HG03342 (cell line): ENCODE results near the gene DYNC1LI2.
"Not testable (repeated sequence)": the region's sequence is repeated elsewhere in the genome, so short reads cannot be mapped to it uniquely, and the experiment has no call there.

Experiments used
- ATAC-seq: cut with Tn5 transposase; IDR thresholded peaks from one replicate; pipeline ENCODE4 v1.9.1; 2021; ENCODE audit warnings: mild to moderate bottlenecking, moderate library complexity; ENCODE audit not compliant: unreplicated experiment

Gene DYNC1LI2

GRCh38 chr16:66751303-66751991 lies at the start of gene DYNC1LI2:
DYNC1LI2 (minus strand) TSS chr16:66751609; CDS start chr16:66751591, 18 bp downstream.
- ATAC-seq = peak; percentile 88

GRCh38 chr16:66800856-66801255 lies 49.4 kb upstream of the DYNC1LI2 start:
- no peak for ATAC-seq

- no peak for ATAC-seq
These were observed 46.8 kb upstream of the DYNC1LI2 start for GRCh38 chr16:66798161-66798560.

- not testable (repeated sequence) for ATAC-seq
These were observed 42.6 kb upstream of the DYNC1LI2 start for GRCh38 chr16:66793984-66794383.

GRCh38 chr16:66790130-66790733 lies 38.8 kb upstream of the DYNC1LI2 start:
- no peak for ATAC-seq

GRCh38 chr16:66787427-66787826 lies 36.0 kb upstream of the DYNC1LI2 start:
- ATAC-seq = no peak

GRCh38 chr16:66786551-66786950 lies 35.1 kb upstream of the DYNC1LI2 start:
- ATAC-seq = no peak

GRCh38 chr16:66776457-66776856 lies 25.0 kb upstream of the DYNC1LI2 start:
- no peak for ATAC-seq

GRCh38 chr16:66774981-66775380 lies 23.6 kb upstream of the DYNC1LI2 start:
- ATAC-seq = no peak

- no peak for ATAC-seq
These were observed 6.7 kb upstream of the DYNC1LI2 start for GRCh38 chr16:66758086-66758485.

- ATAC-seq = no peak
These were observed 3.4 kb upstream of the DYNC1LI2 start for GRCh38 chr16:66754819-66755218.

GRCh38 chr16:66754211-66754610 lies 2.8 kb upstream of the DYNC1LI2 start:
- ATAC-seq = no peak

- no peak for ATAC-seq
These were observed 1.5 kb upstream of the DYNC1LI2 start for GRCh38 chr16:66752958-66753357.

- no peak for ATAC-seq
These were observed 970 bp upstream of the DYNC1LI2 start for GRCh38 chr16:66752379-66752778.

- ATAC-seq = no peak
These were observed 548 bp upstream of the DYNC1LI2 start for GRCh38 chr16:66751992-66752322.

- ATAC-seq = peak; percentile 12
These were observed 431 bp downstream of the DYNC1LI2 start for GRCh38 chr16:66751053-66751302.

GRCh38 chr16:66750279-66751052 lies 943 bp downstream of the DYNC1LI2 start:
- ATAC-seq = no peak

GRCh38 chr16:66746682-66747081 lies 4.7 kb downstream of the DYNC1LI2 start:
- no peak for ATAC-seq

- no peak for ATAC-seq
These were observed 5.4 kb downstream of the DYNC1LI2 start for GRCh38 chr16:66746048-66746447.

- no peak for ATAC-seq
These were observed 9.2 kb downstream of the DYNC1LI2 start for GRCh38 chr16:66741950-66742808.

GRCh38 chr16:66741169-66741900 lies 10.1 kb downstream of the DYNC1LI2 start:
- ATAC-seq = no peak
